ENCODE results near the gene TPPP3. TPM values are rescaled to one million over a fixed set of nuclear protein-coding genes. Genes with fewer than 3 reads are reported as not detected.

Gene TPPP3
- total and polyA plus RNA-seq, 2 donors (not counting 1 experiment from before 2014, with no cell fraction given) = 0.31 TPM; not detected in 1

DNA sequence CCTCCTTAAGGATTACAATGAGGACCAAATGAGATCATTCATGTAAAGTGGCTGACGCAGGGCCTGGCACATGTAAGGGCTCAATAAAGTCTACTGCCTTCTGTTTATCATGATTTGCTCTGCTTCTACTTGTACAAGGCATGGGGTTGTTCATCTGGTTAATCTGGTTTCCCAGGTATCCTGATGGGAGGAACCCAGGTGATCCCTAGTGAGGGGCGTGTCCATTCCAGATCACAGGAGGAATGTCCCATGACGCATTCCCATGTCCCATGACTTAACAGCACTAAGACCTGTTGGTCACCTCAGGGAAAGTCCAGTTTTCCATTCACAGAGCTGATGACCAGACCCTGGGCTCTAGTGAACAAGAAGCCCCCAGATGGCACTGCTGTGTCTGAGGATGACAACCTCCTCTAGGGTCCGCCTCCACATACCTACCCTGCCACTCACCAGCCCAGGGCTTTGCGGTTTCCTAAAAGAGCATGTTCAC lies 11.5 kb upstream of the TPPP3 start:
- Histone ChIP-seq H3K36me3 (replicated peaks in 1 of 2; ENCODE audit: control extremely low read depth in 1 of 2, control insufficient read depth in 1 of 2, extremely low read depth in 1 of 2, insufficient read depth in 2 of 2, low read length in 1 of 2) (no peaks in the 10 kb centered on the region), H3K79me2 (ENCODE audit: control insufficient read depth, insufficient read depth, low read length) (no peaks in the 10 kb centered on the region), H3K9ac (ENCODE audit: low read length) (no peak overlapping the region), H3K4me2 (replicated peaks; ENCODE audit: low read depth, low read length, poor library complexity, severe bottlenecking) (no peak overlapping the region), H3K27me3 (replicated peaks in 1 of 4; ENCODE audit: control extremely low read depth in 1 of 4, control insufficient read depth in 3 of 4, insufficient read depth in 4 of 4, low read length in 3 of 4) (peaks cover 0 to 3% (median 0%) of the 10 kb centered on the region in 4 experiments), H3K9me3 (ENCODE audit: control extremely low read depth in 1 of 3, control insufficient read depth in 2 of 3, insufficient read depth in 1 of 3, low read length in 2 of 3) (no peaks in the 10 kb centered on the region), H4K20me1 (ENCODE audit: control insufficient read depth, insufficient read depth, low read length, poor library complexity, severe bottlenecking) (no peaks in the 10 kb centered on the region), H3K27ac (ENCODE audit: low read length in 2 of 2) (no peak overlapping the region), H3K4me3 (ENCODE audit: control extremely low read depth in 1 of 5, extremely low read depth in 1 of 5, insufficient read depth in 1 of 5, low read depth in 2 of 5, low read length in 4 of 5) (no peak overlapping the region), H2AFZ (ENCODE audit: insufficient read depth, low read depth, low read length, poor library complexity, severe bottlenecking) (no peak overlapping the region), H3K4me1 (ENCODE audit: control insufficient read depth in 2 of 2, insufficient read depth in 2 of 2, low read length in 2 of 2) (no peaks in the 10 kb centered on the region)
- POLR2A ChIA-PET = no interaction called here
- no peaks in the 10 kb centered on the region for H3K9me3 Mint-ChIP-seq (ENCODE audit: insufficient read depth)
- no peak overlapping the region for H3K27ac Mint-ChIP-seq
- H3K4me1 Mint-ChIP-seq = no peaks in the 10 kb centered on the region
- H3K27me3 Mint-ChIP-seq = peaks cover 7% of the 10 kb centered on the region
- H3K4me3 Mint-ChIP-seq = no peak overlapping the region
- ATAC-seq (ENCODE audit: low read depth) = no peak
- no peak for DNase-seq
- intact Hi-C loops (cut with micrococcal nuclease) = no loop called here
- TF ChIP-seq EZH2 (IDR thresholded peaks at IDR 0.05; ENCODE audit: borderline replicate concordance, insufficient read depth, low read depth, low read length, poor library complexity, severe bottlenecking) = no peak
- TF ChIP-seq, protein P1, sequence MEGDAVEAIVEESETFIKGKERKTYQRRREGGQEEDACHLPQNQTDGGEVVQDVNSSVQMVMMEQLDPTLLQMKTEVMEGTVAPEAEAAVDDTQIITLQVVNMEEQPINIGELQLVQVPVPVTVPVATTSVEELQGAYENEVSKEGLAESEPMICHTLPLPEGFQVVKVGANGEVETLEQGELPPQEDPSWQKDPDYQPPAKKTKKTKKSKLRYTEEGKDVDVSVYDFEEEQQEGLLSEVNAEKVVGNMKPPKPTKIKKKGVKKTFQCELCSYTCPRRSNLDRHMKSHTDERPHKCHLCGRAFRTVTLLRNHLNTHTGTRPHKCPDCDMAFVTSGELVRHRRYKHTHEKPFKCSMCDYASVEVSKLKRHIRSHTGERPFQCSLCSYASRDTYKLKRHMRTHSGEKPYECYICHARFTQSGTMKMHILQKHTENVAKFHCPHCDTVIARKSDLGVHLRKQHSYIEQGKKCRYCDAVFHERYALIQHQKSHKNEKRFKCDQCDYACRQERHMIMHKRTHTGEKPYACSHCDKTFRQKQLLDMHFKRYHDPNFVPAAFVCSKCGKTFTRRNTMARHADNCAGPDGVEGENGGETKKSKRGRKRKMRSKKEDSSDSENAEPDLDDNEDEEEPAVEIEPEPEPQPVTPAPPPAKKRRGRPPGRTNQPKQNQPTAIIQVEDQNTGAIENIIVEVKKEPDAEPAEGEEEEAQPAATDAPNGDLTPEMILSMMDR (IDR thresholded peaks at IDR 0.05) = no peak
- CTCF ChIA-PET = no interaction called here
- WGBS (ENCODE audit: insufficient coverage) = 97% methylated on average over 3 of the region's 5 CpGs

DNA sequence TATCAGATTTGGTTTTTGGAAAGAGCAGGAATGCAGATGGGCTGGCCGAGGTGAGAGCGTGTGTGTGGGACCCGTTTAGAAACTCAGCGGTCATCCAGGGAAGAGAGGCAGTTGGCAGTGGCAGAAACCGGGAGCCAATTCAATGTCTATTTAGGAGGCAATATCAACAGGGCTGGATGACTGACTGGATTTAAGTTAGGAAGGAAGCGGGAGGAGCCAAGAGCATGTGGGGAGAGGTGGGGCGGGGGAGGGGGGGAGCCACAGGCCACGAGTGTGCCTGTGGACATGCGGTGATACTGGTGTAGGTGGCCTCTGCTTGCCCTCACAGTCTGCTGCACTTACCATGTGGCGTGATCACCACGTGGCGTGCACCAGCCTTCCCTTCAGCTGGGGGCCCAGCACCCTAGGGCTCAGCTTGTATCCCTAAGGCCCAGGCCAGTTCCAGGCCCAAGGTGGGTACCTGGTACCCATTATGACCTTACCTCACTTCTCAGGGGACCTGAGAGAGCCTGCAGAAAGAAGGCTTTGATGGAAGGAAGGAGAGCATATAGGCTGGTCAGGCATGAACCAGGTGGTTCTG lies 10.8 kb upstream of the TPPP3 start:
- peaks cover 2% of the 10 kb centered on the region for H3K4me1 Mint-ChIP-seq
- no peaks in the 10 kb centered on the region for H4K20me1 ChIP-seq (ENCODE audit: control insufficient read depth, insufficient read depth, low read length, poor library complexity, severe bottlenecking)
- H3K4me1 ChIP-seq (ENCODE audit: control insufficient read depth in 2 of 2, insufficient read depth in 2 of 2, low read length in 2 of 2) = peaks cover 0 to 7% of the 10 kb centered on the region in 2 donors
- no peaks in the 10 kb centered on the region for H3K36me3 ChIP-seq (replicated peaks in 1 of 2; ENCODE audit: control extremely low read depth in 1 of 2, control insufficient read depth in 1 of 2, extremely low read depth in 1 of 2, insufficient read depth in 2 of 2, low read length in 1 of 2)
- H3K27me3 Mint-ChIP-seq = peaks cover 7% of the 10 kb centered on the region
- no peaks in the 10 kb centered on the region for H3K79me2 ChIP-seq (ENCODE audit: control insufficient read depth, insufficient read depth, low read length)
- H3K4me3 Mint-ChIP-seq = no peak overlapping the region
- no peak overlapping the region for H3K4me3 ChIP-seq (ENCODE audit: control extremely low read depth in 1 of 5, extremely low read depth in 1 of 5, insufficient read depth in 1 of 5, low read depth in 2 of 5, low read length in 4 of 5)
- H3K9ac ChIP-seq (ENCODE audit: low read length) = no peak overlapping the region
- H3K9me3 Mint-ChIP-seq (ENCODE audit: insufficient read depth) = no peaks in the 10 kb centered on the region
- H2AFZ ChIP-seq (ENCODE audit: insufficient read depth, low read depth, low read length, poor library complexity, severe bottlenecking) = no peak overlapping the region
- intact Hi-C loops (cut with micrococcal nuclease) = no loop called here
- ChIA-PET CTCF (no interaction called here), POLR2A (no interaction called here)
- ATAC-seq (ENCODE audit: low read depth) (no peak), DNase-seq (no peak)
- H3K27ac ChIP-seq (ENCODE audit: low read length in 2 of 2) = no peak overlapping the region
- TF ChIP-seq EZH2 (IDR thresholded peaks at IDR 0.05; ENCODE audit: borderline replicate concordance, insufficient read depth, low read depth, low read length, poor library complexity, severe bottlenecking) = no peak
- TF ChIP-seq, protein P1 (IDR thresholded peaks at IDR 0.05) = no peak
- no peak overlapping the region for H3K4me2 ChIP-seq (replicated peaks; ENCODE audit: low read depth, low read length, poor library complexity, severe bottlenecking)
- no peak overlapping the region for H3K27ac Mint-ChIP-seq
- H3K27me3 ChIP-seq (replicated peaks in 1 of 4; ENCODE audit: control extremely low read depth in 1 of 4, control insufficient read depth in 3 of 4, insufficient read depth in 4 of 4, low read length in 3 of 4) = peaks cover 0 to 9% (median 0%) of the 10 kb centered on the region in 4 experiments
- 67% methylated on average over 11 of the region's 12 CpGs for WGBS (ENCODE audit: insufficient coverage)
- H3K9me3 ChIP-seq (ENCODE audit: control extremely low read depth in 1 of 3, control insufficient read depth in 2 of 3, insufficient read depth in 1 of 3, low read length in 2 of 3) = no peaks in the 10 kb centered on the region

Data from B cell (primary cell).